NCI-H69 (cell line): ENCODE measurements around the gene LEAP2.
A peak's percentile ranks its signal among the peaks of the same experiment; 100 is the strongest.

Experiments
- DNase-seq: peaks from one replicate; lab custom pipeline; 2025; lab: John Stamatoyannopoulos, UW

The LEAP2 gene

DNA sequence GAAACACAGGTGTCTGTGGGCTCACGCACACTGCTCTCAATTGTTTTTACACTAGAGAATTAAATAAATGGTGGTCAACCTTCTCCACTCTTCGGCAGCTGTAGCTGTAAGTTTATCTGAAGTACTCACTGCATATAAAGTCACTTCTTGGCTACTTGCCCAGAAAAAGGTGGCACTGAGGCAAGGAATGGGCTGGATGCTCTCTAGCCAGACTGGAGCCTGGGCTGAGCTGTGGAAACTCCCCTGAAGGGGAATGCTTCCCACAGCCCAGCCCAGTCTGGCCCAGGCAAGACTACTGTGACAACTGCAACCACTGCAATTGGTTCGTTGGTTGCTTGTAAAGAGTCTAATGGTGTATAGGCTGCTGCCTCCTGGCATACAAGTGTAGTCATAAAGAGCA is 4.5 kb downstream of the LEAP2 start:
- peak; percentile 35 for DNase-seq

- peak; percentile 81 for DNase-seq
Observed at GRCh38 chr5:132883261-132883834, 9.9 kb downstream of the LEAP2 start.

- DNase-seq: no peak
Observed at GRCh38 chr5:132884548-132884947, 11.1 kb downstream of the LEAP2 start.

- no peak for DNase-seq
Observed at GRCh38 chr5:132886064-132886823, 12.8 kb downstream of the LEAP2 start.

- no peak for DNase-seq
Observed at GRCh38 chr5:132887283-132887682, 13.8 kb downstream of the LEAP2 start.

DNA sequence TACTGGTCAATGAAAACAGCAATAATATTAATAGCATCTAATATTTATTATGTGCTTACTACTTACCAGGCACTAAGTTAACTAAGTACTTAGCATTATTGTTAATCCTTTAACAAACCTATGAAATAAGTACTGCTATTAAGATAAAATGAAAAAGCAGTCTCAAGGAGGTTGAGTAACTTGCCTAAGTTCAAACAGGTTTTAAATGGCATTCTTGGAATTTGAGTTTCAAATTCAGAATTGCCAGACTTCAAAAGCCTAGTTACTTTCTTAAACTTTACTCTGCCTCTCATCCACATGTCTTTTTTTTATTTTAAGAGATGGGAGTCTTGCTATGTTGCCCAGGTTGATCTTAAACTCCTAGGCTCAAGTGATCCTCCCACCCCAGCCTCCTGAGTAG is 16.0 kb downstream of the LEAP2 start:
- DNase-seq: no peak

DNA sequence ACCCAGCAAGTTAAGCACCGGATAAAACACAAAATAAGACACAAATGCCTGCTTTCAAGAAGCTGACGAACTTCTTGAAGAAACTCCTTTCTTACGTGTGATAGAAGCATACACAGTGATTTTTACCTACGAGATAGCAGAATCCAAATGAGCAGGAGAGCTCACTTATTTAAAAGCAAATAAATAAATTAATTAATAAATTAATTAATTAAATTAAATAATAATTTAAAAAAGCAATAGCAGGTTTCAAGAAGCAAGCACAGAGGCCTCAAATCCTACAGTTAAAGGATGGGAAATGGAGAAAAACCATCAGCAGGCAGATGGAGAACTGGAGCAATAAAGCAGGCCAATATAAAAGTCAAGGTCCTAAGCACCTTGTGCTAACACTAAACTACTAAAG is 17.3 kb downstream of the LEAP2 start:
- no peak for DNase-seq

DNA sequence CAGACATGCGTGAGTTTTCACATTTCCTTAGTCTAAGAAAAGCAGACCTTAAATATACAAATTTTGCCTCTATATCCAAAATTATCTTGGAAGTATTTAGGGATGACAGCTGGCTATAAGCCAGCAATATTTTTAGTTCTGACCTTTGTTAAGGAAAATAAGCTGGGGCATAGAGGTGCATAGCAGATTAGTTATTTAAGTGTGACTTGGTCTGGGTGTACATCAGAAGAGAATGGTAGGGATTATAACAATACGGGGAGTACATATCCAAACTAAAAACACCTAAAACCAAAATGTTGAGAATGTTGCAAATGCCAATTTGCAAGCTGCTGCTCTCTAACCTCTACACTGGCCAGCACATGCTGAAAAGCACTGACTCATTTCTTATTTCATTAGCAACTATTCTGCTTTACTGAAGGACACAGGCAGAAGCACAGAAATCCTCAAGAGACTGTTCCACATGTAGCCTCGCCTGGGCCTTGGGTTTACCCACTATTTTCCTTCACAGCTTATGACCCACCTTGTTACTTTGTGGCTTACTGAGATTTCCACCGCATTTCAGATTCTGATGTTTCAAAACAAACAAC is 22.3 kb downstream of the LEAP2 start:
- no peak for DNase-seq

DNA sequence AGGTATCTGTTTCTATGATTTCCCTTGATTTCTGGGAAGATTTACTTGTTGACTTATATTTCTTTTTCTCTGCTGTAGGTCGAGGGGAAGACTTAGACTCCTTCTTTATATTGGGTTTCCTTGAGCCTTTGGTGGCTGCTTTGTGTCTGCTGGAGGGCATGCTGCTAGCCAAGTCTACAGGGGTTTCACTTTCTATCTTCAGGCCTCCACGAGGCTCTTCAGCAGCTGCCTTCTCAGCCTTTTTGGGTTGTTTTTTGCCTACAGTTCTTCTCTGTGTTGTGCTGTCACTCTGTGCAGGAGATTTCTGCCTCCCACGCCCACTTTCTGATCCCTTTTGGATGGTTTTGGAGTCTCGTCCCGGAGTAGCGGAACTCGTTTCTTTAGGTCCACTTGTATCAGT is 23.2 kb downstream of the LEAP2 start:
- no peak for DNase-seq

DNA sequence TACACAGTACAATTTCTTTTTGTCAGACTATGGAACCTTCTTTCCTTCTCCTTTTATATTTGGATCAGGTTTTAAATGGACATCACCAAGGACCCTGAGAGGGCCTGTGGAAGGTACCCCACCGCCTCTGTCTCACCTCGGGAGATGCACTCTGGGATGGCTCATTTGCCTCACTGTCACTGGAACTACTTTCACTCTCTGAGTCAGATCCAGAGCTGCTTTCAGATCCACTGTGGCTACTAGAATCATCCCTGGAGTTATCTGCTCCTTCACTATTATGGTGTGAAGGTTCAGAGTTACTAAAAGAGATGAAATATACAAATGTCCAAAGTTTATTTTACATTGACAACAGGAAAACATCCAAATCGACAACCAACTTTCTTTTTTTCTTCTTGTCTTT is 24.6 kb downstream of the LEAP2 start:
- DNase-seq: no peak

- peak; percentile 13 for DNase-seq
Observed at GRCh38 chr5:132901036-132901435, 27.6 kb downstream of the LEAP2 start.

- DNase-seq: no peak
Observed at GRCh38 chr5:132901730-132902129, 28.3 kb downstream of the LEAP2 start.

DNA sequence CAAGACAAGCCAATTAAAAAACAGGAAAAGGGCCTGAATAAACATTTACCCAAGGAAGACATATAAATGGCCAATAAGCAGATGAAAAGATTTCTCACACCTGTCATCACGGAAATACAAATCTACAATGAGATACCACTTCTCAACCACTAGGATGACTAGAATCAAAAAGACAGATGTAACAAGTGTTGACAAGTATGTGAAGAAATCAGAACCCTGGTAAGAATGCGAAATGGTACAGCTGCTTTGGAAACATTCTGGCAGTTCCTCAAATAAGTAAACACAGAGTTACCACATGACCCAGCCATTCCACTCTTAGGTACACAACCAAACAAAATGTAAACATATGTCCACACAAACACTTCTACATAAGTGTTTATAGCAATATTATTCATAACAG is 32.5 kb downstream of the LEAP2 start:
- peak; percentile 33 for DNase-seq

DNA sequence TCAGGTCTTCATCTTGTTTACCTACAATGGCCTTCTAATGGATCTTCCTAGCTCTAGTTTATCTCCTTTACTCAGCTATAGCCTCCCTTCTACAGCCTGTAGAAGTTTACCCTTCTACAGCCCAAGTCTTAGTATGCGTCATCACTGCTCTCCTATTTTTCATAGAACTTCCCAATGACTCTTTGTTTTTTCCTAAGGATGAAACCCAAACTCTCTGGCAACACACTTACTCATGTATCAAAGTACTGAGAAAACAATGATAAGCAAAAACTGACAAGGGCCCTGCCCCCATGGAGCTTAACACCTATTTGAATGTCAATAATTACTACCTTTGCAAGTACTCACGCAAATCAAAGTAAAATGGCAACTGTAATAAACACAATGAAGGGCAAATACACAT is 33.7 kb downstream of the LEAP2 start:
- DNase-seq: peak; percentile 70

- DNase-seq: no peak
Observed at GRCh38 chr5:132909702-132910101, 36.2 kb downstream of the LEAP2 start.

GRCh38 chr5:132915681-132916080 is 42.2 kb downstream of the LEAP2 start:
- no peak for DNase-seq

GRCh38 chr5:132916086-132916485 is 42.6 kb downstream of the LEAP2 start:
- no peak for DNase-seq
